Measurements from ENCODE around the gene GCH1.
"Not testable (repeated sequence)": the region's sequence is repeated elsewhere in the genome, so short reads cannot be mapped to it uniquely, and the experiment has no call there.

The GCH1 gene

DNA sequence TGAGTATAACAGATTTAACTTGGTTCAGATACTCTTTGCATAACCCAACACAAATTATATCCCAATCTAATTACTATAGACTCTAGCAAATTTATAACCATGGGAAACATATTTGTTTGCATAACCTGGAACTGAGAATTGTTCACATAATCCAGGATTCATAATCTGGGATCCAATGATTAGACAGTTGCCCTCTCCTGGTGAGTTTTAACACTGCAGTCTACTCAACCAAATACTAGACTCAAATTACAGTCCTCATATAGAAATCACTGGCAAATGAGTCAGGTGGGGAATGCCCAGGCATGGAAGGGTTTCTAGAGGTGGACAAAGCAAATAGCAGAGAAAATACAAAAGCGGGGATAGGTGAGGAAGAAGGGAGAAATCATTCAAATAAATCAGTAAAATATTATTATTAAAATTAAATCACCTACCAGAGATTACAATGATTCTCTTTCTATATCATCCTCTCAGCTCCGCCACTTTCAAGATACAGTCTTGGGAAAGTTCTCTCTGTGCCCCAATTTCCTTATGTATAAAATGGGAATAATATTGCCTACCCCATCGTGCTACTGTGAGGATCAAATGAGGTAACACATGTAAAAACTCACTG is 9.4 kb downstream of the GCH1 start:
- Mint-ChIP-seq H3K4me3 (no peak overlapping the region), H3K36me3 (peaks cover 3% of the 10 kb centered on the region), H3K9me3 (ENCODE audit: low read depth) (no peaks in the 10 kb centered on the region), H3K27ac (peak overlapping the region; percentile 5), H3K4me1 (ENCODE audit: low read depth) (peaks cover 46% of the 10 kb centered on the region), H3K27me3 (no peaks in the 10 kb centered on the region)

DNA sequence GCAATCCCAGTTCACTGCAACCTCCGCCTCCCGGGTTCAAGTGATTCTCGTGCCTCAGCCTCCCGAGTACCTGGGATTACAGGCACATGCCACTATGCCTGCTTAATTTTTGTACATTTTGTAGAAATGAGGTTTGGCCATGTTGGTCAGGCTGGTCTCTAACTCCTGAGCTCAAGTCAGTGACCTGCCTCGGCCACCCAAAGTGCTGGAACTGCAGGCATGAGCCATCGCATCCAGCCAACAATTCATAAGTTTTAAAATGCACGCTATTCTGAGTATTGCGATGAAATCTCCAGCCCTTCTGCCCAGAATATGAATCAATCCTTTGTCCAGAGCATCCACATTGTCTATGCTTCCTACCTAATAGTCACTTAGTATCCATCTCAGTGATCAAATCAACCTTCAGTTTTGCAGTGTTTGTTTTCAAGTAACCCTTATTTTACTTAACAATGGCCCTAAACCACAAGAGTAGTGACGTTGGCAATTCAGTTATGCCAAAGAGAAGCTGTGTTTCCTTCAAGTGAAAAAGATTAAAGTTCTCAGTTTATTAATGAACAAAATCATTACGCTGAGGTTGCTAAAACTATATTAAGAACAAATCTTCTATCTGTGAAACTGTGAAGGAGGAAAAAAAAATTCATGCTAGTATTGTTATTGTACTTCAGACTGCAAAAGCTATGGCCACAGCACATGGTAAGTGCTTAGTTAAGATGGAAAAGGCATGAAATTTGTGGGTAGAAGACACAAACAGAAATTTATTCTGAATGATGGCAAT is 11.0 kb downstream of the GCH1 start:
- H3K36me3 Mint-ChIP-seq = no peaks in the 10 kb centered on the region
- H3K9me3 Mint-ChIP-seq (ENCODE audit: low read depth) = no peaks in the 10 kb centered on the region
- H3K4me1 Mint-ChIP-seq (ENCODE audit: low read depth) = peaks cover 49% of the 10 kb centered on the region
- no peak overlapping the region for H3K4me3 Mint-ChIP-seq
- H3K27ac Mint-ChIP-seq = no peak overlapping the region
- H3K27me3 Mint-ChIP-seq = no peaks in the 10 kb centered on the region

DNA sequence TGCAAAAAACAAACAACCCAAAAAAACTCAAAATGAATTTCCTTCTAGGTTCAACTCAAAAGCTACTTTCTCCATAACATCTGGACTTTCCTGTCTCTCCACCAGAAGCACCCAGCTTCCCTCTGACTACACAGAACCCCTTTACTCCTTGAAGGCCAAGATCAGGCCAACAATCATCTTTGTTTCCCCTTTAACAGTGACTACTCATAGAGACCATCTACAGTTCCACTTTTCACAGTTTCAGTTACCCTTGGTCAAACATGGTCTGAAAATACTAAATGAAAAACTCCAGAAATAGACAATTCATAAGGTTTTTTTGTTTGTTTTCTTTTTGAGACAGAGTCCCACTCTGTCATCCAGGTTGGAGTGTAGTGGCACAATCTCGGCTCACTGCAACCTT is 11.8 kb downstream of the GCH1 start:
- Mint-ChIP-seq H3K9me3 (ENCODE audit: low read depth) (no peaks in the 10 kb centered on the region), H3K27me3 (no peaks in the 10 kb centered on the region), H3K36me3 (no peaks in the 10 kb centered on the region), H3K27ac (no peak overlapping the region), H3K4me3 (no peak overlapping the region), H3K4me1 (ENCODE audit: low read depth) (peaks cover 51% of the 10 kb centered on the region)

DNA sequence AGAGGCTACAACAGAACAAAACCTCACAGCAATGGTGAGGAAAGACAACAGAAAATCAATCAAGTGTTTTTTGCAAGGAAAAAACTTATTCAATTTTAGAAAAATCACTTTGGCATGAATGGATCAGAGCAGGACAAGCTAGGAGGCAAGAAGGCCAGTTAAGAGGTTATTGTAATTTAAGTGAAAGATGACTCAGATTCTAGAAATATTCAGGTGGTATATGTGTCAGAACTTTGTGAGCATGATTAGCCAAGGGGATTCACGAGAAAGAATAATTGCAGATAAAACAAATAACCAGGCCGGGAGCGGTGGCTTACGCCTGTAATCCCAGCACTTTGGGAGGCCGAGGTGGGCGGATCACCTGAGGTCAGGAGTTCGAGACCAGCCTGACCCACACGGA is 12.7 kb downstream of the GCH1 start:
- Mint-ChIP-seq H3K4me3 (no peak overlapping the region), H3K36me3 (no peaks in the 10 kb centered on the region), H3K27ac (peak overlapping the region; percentile 1), H3K9me3 (ENCODE audit: low read depth) (no peaks in the 10 kb centered on the region), H3K4me1 (ENCODE audit: low read depth) (peaks cover 46% of the 10 kb centered on the region), H3K27me3 (no peaks in the 10 kb centered on the region)

DNA sequence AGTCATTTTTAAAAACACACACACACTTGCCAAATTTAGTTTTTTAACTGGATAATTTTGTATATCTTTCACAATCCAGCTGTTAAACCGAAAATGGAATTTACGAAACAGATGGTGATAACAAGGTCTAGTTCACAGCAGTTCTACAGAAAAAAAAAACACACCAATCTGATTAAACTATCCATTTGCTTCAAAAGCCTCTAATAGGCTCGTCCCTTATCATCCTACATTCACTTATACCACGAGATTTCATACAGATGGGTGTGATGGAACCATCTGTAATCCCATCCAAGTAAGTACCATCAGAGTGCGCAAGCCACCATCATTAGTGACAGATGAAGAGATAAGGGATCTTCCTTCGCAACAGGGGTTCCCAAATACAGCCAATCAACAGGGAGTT is 20.1 kb downstream of the GCH1 start:
- H3K27ac Mint-ChIP-seq = peak overlapping the region; percentile 97
- H3K4me1 Mint-ChIP-seq (ENCODE audit: low read depth) = peaks cover 42% of the 10 kb centered on the region
- no peaks in the 10 kb centered on the region for H3K27me3 Mint-ChIP-seq
- H3K9me3 Mint-ChIP-seq (ENCODE audit: low read depth) = no peaks in the 10 kb centered on the region
- H3K36me3 Mint-ChIP-seq = no peaks in the 10 kb centered on the region
- peak overlapping the region; percentile 94 for H3K4me3 Mint-ChIP-seq

DNA sequence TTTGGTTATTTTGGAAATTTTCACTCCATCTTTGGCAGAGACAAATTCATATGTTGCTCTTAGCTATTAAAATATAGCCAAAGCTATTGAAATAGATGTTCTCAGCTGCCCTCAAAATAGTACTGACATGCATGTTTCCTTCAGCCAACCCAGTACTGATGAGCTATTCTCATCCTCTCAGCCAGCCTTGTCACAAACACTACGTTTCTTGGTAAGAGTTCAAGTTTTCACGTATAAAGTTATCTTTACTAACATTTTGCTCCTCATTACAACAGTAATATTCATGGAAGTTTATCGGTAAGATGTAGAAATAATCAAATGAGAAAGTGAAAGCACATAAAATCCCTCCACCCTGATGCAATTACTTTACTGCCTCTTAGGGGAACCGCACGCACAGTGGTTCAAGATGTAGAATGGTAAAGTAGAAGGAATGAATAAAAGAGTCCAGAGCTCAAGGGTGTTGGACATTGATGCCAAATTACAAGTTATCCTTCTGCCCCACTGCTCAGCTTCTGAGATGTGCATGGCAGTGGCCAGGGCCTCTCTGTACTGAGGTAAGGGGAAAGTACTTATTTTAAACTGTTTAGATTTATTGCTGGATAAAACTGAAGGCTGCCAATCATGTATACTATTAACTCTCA is 20.7 kb downstream of the GCH1 start:
- no peaks in the 10 kb centered on the region for H3K9me3 Mint-ChIP-seq (ENCODE audit: low read depth)
- H3K27ac Mint-ChIP-seq = peak overlapping the region; percentile 97
- peaks cover 46% of the 10 kb centered on the region for H3K4me1 Mint-ChIP-seq (ENCODE audit: low read depth)
- peak overlapping the region; percentile 94 for H3K4me3 Mint-ChIP-seq
- H3K36me3 Mint-ChIP-seq = no peaks in the 10 kb centered on the region
- no peaks in the 10 kb centered on the region for H3K27me3 Mint-ChIP-seq

DNA sequence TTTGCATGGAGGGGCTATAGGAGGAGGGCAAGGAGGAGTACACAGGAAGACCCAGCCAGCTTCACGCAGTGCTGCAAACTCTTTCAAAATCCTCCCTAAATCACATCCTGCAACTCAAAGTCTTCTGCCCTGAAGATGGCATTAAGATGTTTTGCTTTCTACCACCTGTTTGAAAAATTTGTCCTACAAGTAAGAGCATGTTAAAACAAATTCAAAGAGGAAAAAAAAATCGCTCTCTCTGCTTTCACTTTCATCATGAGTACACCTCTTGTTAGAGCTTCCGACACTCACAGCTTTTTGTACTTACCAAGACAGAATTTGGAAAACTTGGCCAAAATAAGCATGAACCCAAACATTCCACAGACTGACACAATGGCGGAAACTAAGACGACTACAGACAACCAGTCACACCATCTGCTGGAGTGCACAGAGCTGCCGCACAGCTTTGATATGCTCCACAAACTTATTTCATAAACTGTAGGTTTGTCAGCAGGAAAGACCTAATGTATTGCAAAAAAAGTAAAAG is 21.3 kb downstream of the GCH1 start:
- H3K4me3 Mint-ChIP-seq = peak overlapping the region; percentile 94
- peaks cover 45% of the 10 kb centered on the region for H3K4me1 Mint-ChIP-seq (ENCODE audit: low read depth)
- no peaks in the 10 kb centered on the region for H3K9me3 Mint-ChIP-seq (ENCODE audit: low read depth)
- H3K27me3 Mint-ChIP-seq = no peaks in the 10 kb centered on the region
- no peaks in the 10 kb centered on the region for H3K36me3 Mint-ChIP-seq
- H3K27ac Mint-ChIP-seq = peak overlapping the region; percentile 97

DNA sequence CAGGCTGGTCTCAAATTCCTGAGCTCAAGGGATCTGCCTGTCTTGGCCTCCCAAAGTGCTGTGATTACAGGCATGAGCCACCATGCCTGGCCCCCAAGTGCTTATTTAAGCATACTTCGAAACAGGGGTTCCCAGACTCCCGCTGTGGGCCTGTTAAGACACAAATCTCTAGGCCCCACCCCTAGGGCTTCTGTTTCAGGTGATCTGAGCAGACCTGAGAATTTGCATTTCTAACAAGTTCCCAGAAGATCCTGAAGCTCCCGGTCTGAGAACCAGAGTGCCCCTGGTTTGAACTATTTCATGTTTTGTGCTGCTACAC is 25.0 kb downstream of the GCH1 start:
- no peak overlapping the region for H3K27ac Mint-ChIP-seq
- H3K9me3 Mint-ChIP-seq (ENCODE audit: low read depth) = no peaks in the 10 kb centered on the region
- no peaks in the 10 kb centered on the region for H3K27me3 Mint-ChIP-seq
- no peak overlapping the region for H3K4me3 Mint-ChIP-seq
- no peaks in the 10 kb centered on the region for H3K36me3 Mint-ChIP-seq
- H3K4me1 Mint-ChIP-seq (ENCODE audit: low read depth) = peaks cover 38% of the 10 kb centered on the region

DNA sequence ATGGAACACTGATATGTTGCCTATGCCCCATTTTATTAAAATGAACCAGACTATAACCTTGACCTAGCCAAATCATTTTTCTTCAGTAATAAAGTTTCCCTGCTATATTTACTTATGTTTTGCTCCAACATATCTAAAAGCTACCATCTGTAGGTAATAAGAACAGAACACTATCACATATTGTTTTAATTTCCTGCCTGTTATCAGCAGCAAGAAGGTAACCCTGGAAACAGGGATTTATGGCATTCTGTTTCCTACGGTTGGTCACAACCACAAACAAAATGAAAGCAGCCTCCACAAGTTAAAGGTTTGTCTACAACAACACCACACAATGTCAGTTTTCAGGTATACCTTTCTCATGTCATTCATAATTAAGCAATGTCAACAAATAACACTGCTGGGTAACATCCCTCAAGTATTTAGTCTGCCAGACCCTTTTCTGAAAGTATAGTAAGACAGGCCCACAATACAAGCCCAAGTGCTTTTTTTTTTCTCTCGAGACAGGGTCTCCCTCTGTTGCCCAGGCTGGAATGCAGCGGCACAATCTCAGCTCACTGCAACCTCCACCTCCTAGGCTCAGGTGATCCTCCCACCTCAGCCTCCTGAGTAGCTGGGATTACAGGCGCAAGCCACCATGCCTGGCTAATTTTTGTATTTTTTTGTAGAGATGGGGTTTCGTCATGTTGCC is 25.5 kb downstream of the GCH1 start:
- Mint-ChIP-seq H3K4me1 (ENCODE audit: low read depth) (peaks cover 35% of the 10 kb centered on the region), H3K4me3 (no peak overlapping the region), H3K27me3 (no peaks in the 10 kb centered on the region), H3K36me3 (no peaks in the 10 kb centered on the region), H3K27ac (no peak overlapping the region), H3K9me3 (ENCODE audit: low read depth) (no peaks in the 10 kb centered on the region)

DNA sequence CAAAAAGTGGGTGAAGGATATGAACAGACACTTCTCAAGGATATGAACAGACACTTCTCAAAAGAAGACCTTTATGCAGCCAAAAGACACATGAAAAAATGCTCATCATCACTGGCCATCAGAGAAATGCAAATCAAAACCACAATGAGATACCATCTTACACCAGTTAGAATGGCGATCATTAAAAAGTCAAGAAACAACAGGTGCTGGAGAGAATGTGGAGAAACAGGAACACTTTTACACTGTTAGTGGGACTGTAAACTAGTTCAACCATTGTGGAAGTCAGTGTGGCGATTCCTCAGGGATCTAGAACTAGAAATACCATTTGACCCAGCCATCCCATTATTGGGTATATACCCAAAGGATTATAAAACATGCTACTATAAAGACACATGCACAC is 27.0 kb downstream of the GCH1 start:
- H3K9me3 Mint-ChIP-seq (ENCODE audit: low read depth); H3K36me3 Mint-ChIP-seq; H3K27ac Mint-ChIP-seq; H3K4me3 Mint-ChIP-seq; H3K27me3 Mint-ChIP-seq: not testable (repeated sequence)
- peaks cover 35% of the 10 kb centered on the region for H3K4me1 Mint-ChIP-seq (ENCODE audit: low read depth)

DNA sequence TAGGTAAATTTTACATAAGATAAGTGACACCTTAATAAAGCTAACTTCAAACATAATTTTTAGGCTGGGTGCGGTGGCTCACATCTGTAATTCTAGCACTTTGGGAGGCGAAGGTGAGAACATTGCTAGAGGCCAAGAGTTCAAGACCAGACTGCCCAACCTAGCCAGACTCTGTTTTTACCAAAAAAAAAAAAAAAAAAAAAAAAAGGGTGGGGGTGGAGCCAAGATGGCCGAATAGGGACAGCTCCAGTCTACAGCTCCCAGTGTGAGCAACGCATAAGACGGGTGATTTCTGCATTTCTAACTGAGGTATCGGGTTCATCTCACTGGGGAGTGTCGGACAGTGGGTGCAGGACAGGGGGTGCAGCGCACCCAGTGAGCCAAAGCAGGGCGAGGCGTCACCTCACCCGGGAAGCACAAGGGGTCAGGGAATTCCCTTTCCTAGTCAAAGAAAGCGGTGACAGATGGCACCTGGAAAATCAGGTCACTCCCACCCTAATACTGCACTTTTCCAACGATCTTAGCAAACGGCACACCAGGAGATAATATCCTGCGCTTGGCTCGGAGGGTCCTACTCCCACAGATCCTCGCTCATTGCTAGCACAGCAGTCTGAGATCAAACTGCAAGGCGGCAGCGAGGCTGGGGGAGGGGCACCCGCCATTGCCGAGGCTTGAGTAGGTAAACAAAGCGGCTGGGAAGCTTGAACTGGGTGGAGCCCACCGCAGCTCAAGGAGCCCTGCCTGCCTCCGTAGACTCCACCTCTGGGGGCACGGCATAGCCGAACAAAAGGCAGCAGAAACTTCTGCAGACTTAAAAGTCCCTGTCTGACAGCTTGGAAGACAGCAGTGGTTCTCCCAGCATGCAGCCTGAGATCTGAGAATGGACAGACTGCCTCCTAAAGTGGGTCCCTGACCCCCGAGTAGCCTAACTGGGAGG is 32.2 kb downstream of the GCH1 start:
- Mint-ChIP-seq H3K4me1 (ENCODE audit: low read depth) (peaks cover 46% of the 10 kb centered on the region), H3K4me3 (peak overlapping the region; percentile 70), H3K27ac (peak overlapping the region; percentile 16)
- not testable (repeated sequence) for H3K36me3 Mint-ChIP-seq; H3K9me3 Mint-ChIP-seq (ENCODE audit: low read depth); H3K27me3 Mint-ChIP-seq

DNA sequence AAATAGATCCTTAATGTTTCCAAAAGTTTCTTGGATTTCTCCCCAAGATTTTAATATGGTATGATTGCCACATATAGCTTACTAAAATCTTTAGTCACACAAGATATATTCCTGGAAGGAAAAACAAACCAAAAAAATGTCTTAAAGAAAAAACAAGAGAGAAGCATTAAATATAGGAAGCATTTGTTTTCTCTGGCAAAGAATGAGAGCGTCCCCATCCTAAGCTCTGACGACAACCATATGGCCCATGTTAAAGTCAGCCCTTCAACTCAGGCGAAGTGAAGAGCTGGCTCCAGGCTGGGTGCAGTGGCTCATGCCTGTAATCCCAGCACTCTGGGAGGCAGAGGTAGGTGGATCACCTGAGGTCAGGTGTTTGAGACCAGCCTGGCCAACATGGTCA is 35.6 kb downstream of the GCH1 start:
- Mint-ChIP-seq H3K4me1 (ENCODE audit: low read depth) (peaks cover 36% of the 10 kb centered on the region), H3K27me3 (no peaks in the 10 kb centered on the region), H3K4me3 (no peak overlapping the region), H3K36me3 (no peaks in the 10 kb centered on the region), H3K27ac (no peak overlapping the region), H3K9me3 (ENCODE audit: low read depth) (no peaks in the 10 kb centered on the region)

DNA sequence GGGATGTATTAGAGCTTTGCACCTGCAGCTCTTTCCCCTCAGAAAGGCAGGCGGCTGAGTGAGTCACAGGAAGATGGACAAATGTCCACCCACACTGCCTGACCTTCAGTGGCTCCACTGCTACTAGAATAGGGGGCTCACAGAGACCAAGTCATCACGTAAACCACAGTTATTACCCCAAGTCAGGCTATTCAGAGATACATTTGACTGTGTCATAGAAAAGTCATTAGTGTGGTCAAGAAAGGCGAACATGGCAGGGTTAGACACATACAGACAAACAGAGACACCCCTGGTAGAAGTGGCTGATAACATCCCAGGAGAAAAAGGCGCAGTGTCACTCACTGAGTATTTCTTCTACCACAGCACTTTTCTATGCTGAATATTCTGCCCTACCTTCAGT is 36.0 kb downstream of the GCH1 start:
- H3K4me1 Mint-ChIP-seq (ENCODE audit: low read depth) = peaks cover 35% of the 10 kb centered on the region
- H3K9me3 Mint-ChIP-seq (ENCODE audit: low read depth) = no peaks in the 10 kb centered on the region
- H3K4me3 Mint-ChIP-seq = no peak overlapping the region
- H3K36me3 Mint-ChIP-seq = no peaks in the 10 kb centered on the region
- no peak overlapping the region for H3K27ac Mint-ChIP-seq
- no peaks in the 10 kb centered on the region for H3K27me3 Mint-ChIP-seq

DNA sequence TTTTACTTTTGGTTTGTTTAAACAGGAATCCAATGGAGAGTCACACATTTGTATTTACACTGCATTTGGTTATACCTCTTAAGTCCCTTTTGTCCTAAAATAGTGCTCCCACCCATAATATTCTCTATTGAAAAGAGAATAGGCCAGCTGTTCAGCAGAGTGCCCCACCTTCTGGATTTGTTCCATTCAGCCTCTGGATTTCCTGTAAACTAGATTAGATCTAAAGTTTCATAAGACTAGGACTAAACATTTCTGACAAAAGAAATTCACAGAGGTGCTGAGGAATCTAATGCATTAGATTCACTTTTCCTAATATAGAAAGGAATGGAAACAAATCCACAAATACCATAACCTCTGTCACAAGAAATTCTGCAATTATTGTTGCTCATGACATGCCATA is 38.1 kb downstream of the GCH1 start:
- Mint-ChIP-seq H3K27me3 (no peaks in the 10 kb centered on the region), H3K9me3 (ENCODE audit: low read depth) (no peaks in the 10 kb centered on the region), H3K36me3 (no peaks in the 10 kb centered on the region), H3K4me3 (no peak overlapping the region), H3K27ac (no peak overlapping the region), H3K4me1 (ENCODE audit: low read depth) (peaks cover 15% of the 10 kb centered on the region)
